ENCODE data around the gene ZNF385B.

The ZNF385B gene

GRCh38 chr2:179447421-179447820 is 414.0 kb downstream of the ZNF385B start:
- no peak for DNase-seq (ENCODE audit: low read depth in 2 of 3, low spot score in 2 of 3)

- no peak for DNase-seq (ENCODE audit: low read depth in 2 of 3, low spot score in 2 of 3)
Measured at GRCh38 chr2:179446476-179447141, 414.8 kb downstream of the ZNF385B start.

- no peak for DNase-seq (ENCODE audit: low read depth in 2 of 3, low spot score in 2 of 3)
Measured at GRCh38 chr2:179444056-179444455, 417.4 kb downstream of the ZNF385B start.

- no peak for DNase-seq (ENCODE audit: low read depth in 2 of 3, low spot score in 2 of 3)
Measured at GRCh38 chr2:179443180-179443579, 418.2 kb downstream of the ZNF385B start.

- no peak for DNase-seq (ENCODE audit: low read depth in 2 of 3, low spot score in 2 of 3)
Measured at GRCh38 chr2:179442206-179442605, 419.2 kb downstream of the ZNF385B start.

GRCh38 chr2:179441551-179441950 is 419.9 kb downstream of the ZNF385B start:
- no peak for DNase-seq (ENCODE audit: low read depth in 2 of 3, low spot score in 2 of 3)

GRCh38 chr2:179440642-179441251 is 420.7 kb downstream of the ZNF385B start:
- no peak for DNase-seq (ENCODE audit: low read depth in 2 of 3, low spot score in 2 of 3)

- no peak for DNase-seq (ENCODE audit: low read depth in 2 of 3, low spot score in 2 of 3)
Measured at GRCh38 chr2:179438654-179439053, 422.8 kb downstream of the ZNF385B start.

GRCh38 chr2:179437430-179437829 is 424.0 kb downstream of the ZNF385B start:
- DNase-seq (ENCODE audit: low read depth in 2 of 3, low spot score in 2 of 3): no peak

- DNase-seq (ENCODE audit: low read depth in 2 of 3, low spot score in 2 of 3): no peak
Measured at GRCh38 chr2:179435566-179435965, 425.8 kb downstream of the ZNF385B start.

- DNase-seq (ENCODE audit: low read depth in 2 of 3, low spot score in 2 of 3): no peak
Measured at GRCh38 chr2:179435000-179435399, 426.4 kb downstream of the ZNF385B start.

- no peak for DNase-seq (ENCODE audit: low read depth in 2 of 3, low spot score in 2 of 3)
Measured at GRCh38 chr2:179434357-179434756, 427.1 kb downstream of the ZNF385B start.

- DNase-seq (ENCODE audit: low read depth in 2 of 3, low spot score in 2 of 3): no peak
Measured at GRCh38 chr2:179432751-179433150, 428.7 kb downstream of the ZNF385B start.

GRCh38 chr2:179429597-179429996 is 431.8 kb downstream of the ZNF385B start:
- no peak for DNase-seq (ENCODE audit: low read depth in 2 of 3, low spot score in 2 of 3)

- DNase-seq (ENCODE audit: low read depth in 2 of 3, low spot score in 2 of 3): no peak
Measured at GRCh38 chr2:179429060-179429471, 432.3 kb downstream of the ZNF385B start.

GRCh38 chr2:179428649-179429048 is 432.8 kb downstream of the ZNF385B start:
- DNase-seq (ENCODE audit: low read depth in 2 of 3, low spot score in 2 of 3): no peak

GRCh38 chr2:179427065-179427464 is 434.3 kb downstream of the ZNF385B start:
- no peak for DNase-seq (ENCODE audit: low read depth in 2 of 3, low spot score in 2 of 3)

GRCh38 chr2:179424571-179424970 is 436.8 kb downstream of the ZNF385B start:
- no peak for DNase-seq (ENCODE audit: low read depth in 2 of 3, low spot score in 2 of 3)

GRCh38 chr2:179422037-179422643 is 439.3 kb downstream of the ZNF385B start:
- DNase-seq (ENCODE audit: low read depth in 2 of 3, low spot score in 2 of 3): no peak

- DNase-seq (ENCODE audit: low read depth in 2 of 3, low spot score in 2 of 3): no peak
Measured at GRCh38 chr2:179417436-179417949, 443.9 kb downstream of the ZNF385B start.

- no peak for DNase-seq (ENCODE audit: low read depth in 2 of 3, low spot score in 2 of 3)
Measured at GRCh38 chr2:179412112-179412511, 449.3 kb downstream of the ZNF385B start.

Data from activated CD8-positive, alpha-beta memory T cell treated with anti-CD3 and anti-CD28 coated beads for 48 hours (primary cell).